GM10266 (cell line): ENCODE results near the gene DACT3.

Experiments
- DNase-seq: peaks from one replicate; pipeline ENCODE4 v3.0.0; 2012; ENCODE audit errors: extremely low spot score
- CTCF ChIP-seq: IDR thresholded peaks from 2 replicates; pipeline ENCODE4 v1.5.1; 2012; ENCODE audit warnings: mild to moderate bottlenecking, low read depth; ENCODE audit not compliant: control insufficient read depth, insufficient read depth; ENCODE audit errors: missing control alignments

Gene DACT3

DNA sequence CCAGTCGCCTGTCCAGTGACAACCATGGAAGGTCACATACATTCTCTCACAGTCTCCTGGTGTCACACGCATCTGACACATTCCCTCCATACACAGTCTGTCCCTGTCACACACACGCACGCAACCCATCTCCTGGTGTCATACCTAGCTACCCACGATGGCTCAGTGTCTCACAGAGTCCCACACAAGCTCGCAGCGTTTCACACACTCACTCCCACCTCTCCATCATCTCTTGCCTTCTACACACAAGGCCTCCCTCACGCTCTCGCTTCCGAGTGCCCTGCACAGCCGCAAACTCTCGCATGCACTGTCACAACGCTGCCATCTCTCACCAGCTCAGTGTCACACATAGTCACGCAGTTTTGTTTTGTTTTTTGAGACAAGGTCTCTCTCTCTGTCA lies 23.8 kb downstream of the DACT3 start:
- no peak for TF ChIP-seq CTCF
- no peak for DNase-seq

DNA sequence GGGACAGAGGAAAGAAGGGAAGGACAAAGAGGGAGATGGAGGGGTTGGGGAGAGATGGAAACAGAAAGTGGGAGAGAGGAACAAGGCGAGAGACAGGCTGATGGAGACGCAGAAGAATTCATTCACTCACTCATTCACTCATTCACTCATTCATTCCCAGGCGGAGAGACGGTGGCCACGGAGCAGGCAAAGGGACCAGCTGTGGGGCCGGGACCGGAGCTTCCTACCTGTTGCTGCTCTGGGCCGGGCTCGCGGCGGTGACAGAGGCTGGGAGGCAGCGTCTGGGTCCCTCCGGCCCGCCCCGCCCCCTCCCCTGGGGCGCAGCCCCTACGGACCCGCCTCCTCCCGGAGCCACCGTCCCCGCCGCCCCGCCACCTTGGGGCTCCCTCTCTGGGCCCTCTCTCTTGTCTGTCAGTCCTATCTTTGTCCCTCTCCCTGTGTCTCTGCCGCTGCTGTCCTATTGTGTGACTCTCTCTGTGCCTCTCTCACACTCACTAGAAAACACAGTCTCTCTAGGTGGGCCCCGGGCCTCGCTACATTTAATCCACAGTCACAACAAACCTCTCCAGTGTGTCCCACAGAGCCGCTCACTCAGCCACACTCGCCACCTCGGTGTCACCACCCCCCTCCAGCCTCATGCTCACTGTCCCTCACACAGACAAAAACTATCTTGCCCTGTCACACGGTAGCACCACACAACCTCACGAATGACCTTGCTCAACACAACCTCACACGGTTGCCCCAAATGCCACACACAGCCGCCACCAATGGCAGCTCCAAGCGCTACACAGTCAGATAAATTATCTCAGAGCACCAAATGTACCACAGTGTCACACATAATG lies 24.8 kb downstream of the DACT3 start, which contains the start of gene GNG8:
GNG8 (minus strand) TSS at position 283 of the 842 bp plus-strand sequence. CDS start 1,520 bp downstream, outside the sequence.
- DNase-seq, result no peak
- no peak for TF ChIP-seq CTCF

- TF ChIP-seq CTCF, result no peak
- DNase-seq, result no peak
Observed at GRCh38 chr19:46634656-46635218, 26.2 kb downstream of the DACT3 start.

- DNase-seq, result peak; percentile 96
- no peak for TF ChIP-seq CTCF
Observed at GRCh38 chr19:46634045-46634655, 26.8 kb downstream of the DACT3 start.

DNA sequence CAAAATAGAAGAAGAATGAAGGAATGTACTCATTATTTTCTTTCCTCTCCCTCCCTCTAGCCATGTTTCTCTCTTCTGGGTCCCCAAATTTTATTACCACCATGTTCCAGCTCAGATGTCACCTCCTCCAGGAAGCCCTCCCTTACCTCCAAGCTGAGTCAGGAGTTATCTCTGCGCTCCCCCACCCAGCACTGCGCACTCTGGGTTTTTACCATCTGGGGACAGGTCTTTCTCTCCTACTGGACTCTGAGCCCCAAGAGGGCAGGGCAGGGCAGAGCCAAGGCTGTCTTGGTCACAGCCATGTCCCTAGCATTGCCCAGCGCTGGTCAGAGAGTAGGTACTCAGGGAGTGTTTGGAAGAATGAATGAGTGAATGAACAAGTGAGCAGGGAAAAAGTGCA lies 27.9 kb downstream of the DACT3 start:
- no peak for TF ChIP-seq CTCF
- no peak for DNase-seq

GRCh38 chr19:46631481-46631880 lies 29.5 kb downstream of the DACT3 start:
- DNase-seq, result no peak
- no peak for TF ChIP-seq CTCF
